Measurements from ENCODE around the gene KDM8. TPM values are rescaled to one million over a fixed set of nuclear protein-coding genes. Genes with fewer than 3 reads are reported as not detected.
"Not testable (repeated sequence)": the region's sequence is repeated elsewhere in the genome, so short reads cannot be mapped to it uniquely, and the experiment has no call there.

Gene KDM8
- total and polyA plus RNA-seq, 5 donors from 2014 or later: 2.8 to 14.7 (median 5.5) TPM

DNA sequence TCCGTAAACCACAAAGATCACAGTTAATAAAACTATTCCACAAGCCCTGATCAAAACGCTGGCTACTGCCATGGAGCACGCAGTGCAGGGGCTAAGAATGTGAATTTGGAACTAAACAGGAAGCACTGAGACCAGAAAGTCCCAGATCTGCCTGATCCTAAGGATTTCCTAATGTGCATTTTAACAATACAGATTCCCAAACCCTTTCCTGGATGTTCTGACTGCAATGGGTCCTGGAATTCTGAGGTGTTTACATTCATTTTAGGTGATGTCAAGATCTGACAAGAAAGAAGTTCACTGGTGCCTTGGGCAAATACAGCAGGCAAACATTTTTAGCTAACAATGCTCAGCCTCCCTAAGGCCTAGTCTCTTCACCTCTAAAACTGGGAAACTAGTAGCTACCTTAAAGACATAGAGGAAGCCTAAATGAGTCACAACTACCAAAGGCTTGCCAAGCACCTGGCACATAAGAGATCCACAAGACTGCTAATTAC lies 55.0 kb downstream of the KDM8 start:
- H3K27me3 ChIP-seq (ENCODE audit: control insufficient read depth, insufficient read depth, low read length): no peaks in the 10 kb centered on the region
- ATAC-seq (ENCODE audit: low read depth in 2 of 2) (peak; percentile 26 to 30), DNase-seq (peak in 1 of 3 donors; percentile 34)
- no peak overlapping the region for H3K4me3 ChIP-seq (ENCODE audit: low read depth, low read length)
- H3K9me3 Mint-ChIP-seq: no peaks in the 10 kb centered on the region
- no peaks in the 10 kb centered on the region for H3K27me3 Mint-ChIP-seq
- no peaks in the 10 kb centered on the region for H3K9me3 ChIP-seq (ENCODE audit: control insufficient read depth in 2 of 2, low read length in 2 of 2)
- H3K4me1 ChIP-seq (ENCODE audit: control insufficient read depth, insufficient read depth, low read length, poor library complexity, severe bottlenecking): peaks cover 15% of the 10 kb centered on the region
- H3K36me3 Mint-ChIP-seq: peaks cover 49% of the 10 kb centered on the region
- no peak overlapping the region for H3K27ac ChIP-seq (ENCODE audit: insufficient read depth, low read length, poor library complexity, severe bottlenecking)
- peaks cover 20% of the 10 kb centered on the region for H3K36me3 ChIP-seq (ENCODE audit: control insufficient read depth, insufficient read depth, low read length)
- H3K27ac Mint-ChIP-seq: no peak overlapping the region
- H3K4me3 Mint-ChIP-seq: peak overlapping the region in 1 of 4 donors; percentile 28
- H3K4me1 Mint-ChIP-seq: peaks cover 44 to 66% (median 48%) of the 10 kb centered on the region in 4 donors

DNA sequence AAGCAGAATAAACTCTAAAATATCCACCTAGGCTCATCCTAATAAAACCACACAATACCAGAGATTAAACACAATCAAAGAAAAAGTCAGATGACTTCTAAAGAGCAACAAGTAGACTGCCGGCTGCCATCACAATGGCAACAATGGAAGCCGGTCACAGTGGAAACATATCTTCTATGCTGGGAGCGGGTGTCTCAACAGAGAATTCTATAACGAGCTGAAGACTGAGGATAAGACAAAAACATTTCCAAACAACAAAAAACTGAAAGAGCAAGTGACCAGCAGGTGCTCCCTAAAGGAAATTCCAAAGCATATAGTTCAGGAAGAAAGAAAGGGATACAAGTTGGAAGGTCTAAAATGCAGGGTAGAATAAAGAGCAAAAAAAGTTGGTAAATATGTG lies 56.4 kb downstream of the KDM8 start:
- H3K4me1 ChIP-seq (ENCODE audit: control insufficient read depth, insufficient read depth, low read length, poor library complexity, severe bottlenecking): peaks cover under 1% of the 10 kb centered on the region
- H3K36me3 ChIP-seq (ENCODE audit: control insufficient read depth, insufficient read depth, low read length): peaks cover 20% of the 10 kb centered on the region
- no peak for DNase-seq
- Mint-ChIP-seq H3K27me3 (no peaks in the 10 kb centered on the region), H3K4me1 (peaks cover 37 to 65% (median 44%) of the 10 kb centered on the region in 4 donors), H3K27ac (peak overlapping the region in 2 of 3 donors; percentile 3 to 84), H3K36me3 (peaks cover 42% of the 10 kb centered on the region), H3K9me3 (peaks cover 0 to under 1% (median 0%) of the 10 kb centered on the region in 7 donors), H3K4me3 (no peak overlapping the region)
- H3K27me3 ChIP-seq (ENCODE audit: control insufficient read depth, insufficient read depth, low read length): no peaks in the 10 kb centered on the region
- no peak overlapping the region for H3K4me3 ChIP-seq (ENCODE audit: low read depth, low read length)
- no peaks in the 10 kb centered on the region for H3K9me3 ChIP-seq (ENCODE audit: control insufficient read depth in 2 of 2, low read length in 2 of 2)
- no peak for ATAC-seq (ENCODE audit: low read depth in 2 of 2)
- H3K27ac ChIP-seq (ENCODE audit: insufficient read depth, low read length, poor library complexity, severe bottlenecking): no peak overlapping the region

DNA sequence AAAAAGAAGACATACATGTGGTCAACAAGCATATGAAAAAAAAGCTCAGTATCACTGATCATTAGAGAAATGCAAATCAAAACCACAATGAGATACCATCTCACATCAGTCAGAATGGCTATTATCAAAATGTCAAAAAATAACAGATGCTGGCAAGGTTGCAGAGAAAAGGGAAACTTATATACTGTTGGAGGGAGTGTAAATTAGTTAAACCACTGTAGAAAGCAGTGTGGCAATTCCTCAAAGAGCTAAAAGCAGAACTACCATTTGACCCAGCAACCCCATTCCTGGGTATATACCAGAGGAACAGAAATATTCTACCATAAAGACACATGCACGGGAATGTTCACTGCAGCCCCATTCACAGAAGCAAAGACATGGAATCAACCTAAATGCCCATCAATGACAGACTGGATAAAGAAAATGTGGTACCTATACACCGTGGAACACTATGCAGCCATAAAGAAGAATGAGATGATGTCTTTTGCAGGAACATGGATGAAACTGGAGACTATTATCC lies 59.6 kb downstream of the KDM8 start:
- not testable (repeated sequence) for H3K9me3 Mint-ChIP-seq; H3K27me3 Mint-ChIP-seq; H3K9me3 ChIP-seq (ENCODE audit: control insufficient read depth in 2 of 2, low read length in 2 of 2); H3K27ac ChIP-seq (ENCODE audit: insufficient read depth, low read length, poor library complexity, severe bottlenecking); H3K4me3 ChIP-seq (ENCODE audit: low read depth, low read length); H3K4me1 ChIP-seq (ENCODE audit: control insufficient read depth, insufficient read depth, low read length, poor library complexity, severe bottlenecking); H3K27me3 ChIP-seq (ENCODE audit: control insufficient read depth, insufficient read depth, low read length); DNase-seq; H3K36me3 ChIP-seq (ENCODE audit: control insufficient read depth, insufficient read depth, low read length); ATAC-seq (ENCODE audit: low read depth in 2 of 2)
- peak overlapping the region in 1 of 4 donors; percentile 54 for H3K4me3 Mint-ChIP-seq
- peaks cover 38 to 68% (median 48%) of the 10 kb centered on the region in 4 donors for H3K4me1 Mint-ChIP-seq
- peak overlapping the region in 2 of 3 donors; percentile 59 to 70 for H3K27ac Mint-ChIP-seq
- peaks cover 22% of the 10 kb centered on the region for H3K36me3 Mint-ChIP-seq

DNA sequence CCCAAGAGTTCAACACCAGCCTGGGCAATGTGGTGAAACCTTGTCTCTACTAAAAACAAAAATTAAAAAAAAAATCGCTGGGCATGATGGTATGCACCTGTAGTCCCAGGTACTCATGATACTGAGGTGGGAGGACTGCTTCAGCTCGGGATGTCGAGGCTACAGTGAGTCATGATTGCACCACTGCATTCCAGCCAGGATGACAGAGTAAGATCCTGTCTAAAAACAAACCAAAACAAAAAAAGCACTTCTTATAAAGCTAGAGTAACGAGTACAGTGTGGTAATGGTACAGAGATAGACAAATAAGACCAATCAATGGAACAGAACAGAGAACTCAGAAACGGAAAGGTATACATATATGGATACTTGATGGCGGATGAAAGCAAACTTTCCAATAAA lies 60.8 kb downstream of the KDM8 start:
- Mint-ChIP-seq H3K27me3 (peaks cover 5% of the 10 kb centered on the region), H3K9me3 (peaks cover 0 to 1% (median 0%) of the 10 kb centered on the region in 7 donors), H3K27ac (peak overlapping the region in 1 of 3 donors; percentile 15), H3K4me3 (peak overlapping the region in 1 of 4 donors; percentile 80), H3K36me3 (peaks cover 18% of the 10 kb centered on the region), H3K4me1 (peaks cover 36 to 73% (median 50%) of the 10 kb centered on the region in 4 donors)
- H3K27me3 ChIP-seq (ENCODE audit: control insufficient read depth, insufficient read depth, low read length): no peaks in the 10 kb centered on the region
- no peaks in the 10 kb centered on the region for H3K9me3 ChIP-seq (ENCODE audit: control insufficient read depth in 2 of 2, low read length in 2 of 2)
- peaks cover 18% of the 10 kb centered on the region for H3K4me1 ChIP-seq (ENCODE audit: control insufficient read depth, insufficient read depth, low read length, poor library complexity, severe bottlenecking)
- H3K27ac ChIP-seq (ENCODE audit: insufficient read depth, low read length, poor library complexity, severe bottlenecking): no peak overlapping the region
- no peak overlapping the region for H3K4me3 ChIP-seq (ENCODE audit: low read depth, low read length)
- DNase-seq: no peak
- no peaks in the 10 kb centered on the region for H3K36me3 ChIP-seq (ENCODE audit: control insufficient read depth, insufficient read depth, low read length)
- ATAC-seq (ENCODE audit: low read depth in 2 of 2): no peak

DNA sequence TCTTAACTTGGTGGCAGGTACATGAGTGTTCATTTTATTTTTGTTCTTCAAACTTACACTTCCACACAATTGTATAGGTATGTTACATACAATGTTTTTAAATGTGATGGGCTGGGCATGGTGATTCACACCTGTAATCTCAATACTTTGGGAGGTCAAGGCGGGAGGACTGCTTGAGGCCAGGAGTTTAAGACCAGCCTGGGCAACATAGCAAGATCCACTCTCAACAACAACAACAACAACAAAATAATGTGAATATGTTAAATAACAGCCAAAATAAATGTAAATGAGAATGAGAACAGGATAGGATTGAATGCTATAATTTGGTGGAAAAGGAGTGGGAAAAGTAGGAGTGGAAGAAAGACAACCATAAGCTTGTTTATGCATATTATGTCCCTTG lies 62.7 kb downstream of the KDM8 start:
- no peaks in the 10 kb centered on the region for H3K36me3 ChIP-seq (ENCODE audit: control insufficient read depth, insufficient read depth, low read length)
- H3K36me3 Mint-ChIP-seq: peaks cover 11% of the 10 kb centered on the region
- no peak overlapping the region for H3K4me3 ChIP-seq (ENCODE audit: low read depth, low read length)
- no peaks in the 10 kb centered on the region for H3K27me3 ChIP-seq (ENCODE audit: control insufficient read depth, insufficient read depth, low read length)
- peaks cover 0 to 1% (median 0%) of the 10 kb centered on the region in 7 donors for H3K9me3 Mint-ChIP-seq
- peaks cover 19% of the 10 kb centered on the region for H3K4me1 ChIP-seq (ENCODE audit: control insufficient read depth, insufficient read depth, low read length, poor library complexity, severe bottlenecking)
- DNase-seq (no peak), ATAC-seq (ENCODE audit: low read depth in 2 of 2) (no peak)
- H3K4me1 Mint-ChIP-seq: peaks cover 28 to 70% (median 49%) of the 10 kb centered on the region in 4 donors
- H3K4me3 Mint-ChIP-seq: peak overlapping the region in 2 of 4 donors; percentile 24 to 80
- no peaks in the 10 kb centered on the region for H3K9me3 ChIP-seq (ENCODE audit: control insufficient read depth in 2 of 2, low read length in 2 of 2)
- H3K27me3 Mint-ChIP-seq: peaks cover 5% of the 10 kb centered on the region
- H3K27ac Mint-ChIP-seq: peak overlapping the region in 2 of 3 donors; percentile 4 to 95
- H3K27ac ChIP-seq (ENCODE audit: insufficient read depth, low read length, poor library complexity, severe bottlenecking): no peak overlapping the region

DNA sequence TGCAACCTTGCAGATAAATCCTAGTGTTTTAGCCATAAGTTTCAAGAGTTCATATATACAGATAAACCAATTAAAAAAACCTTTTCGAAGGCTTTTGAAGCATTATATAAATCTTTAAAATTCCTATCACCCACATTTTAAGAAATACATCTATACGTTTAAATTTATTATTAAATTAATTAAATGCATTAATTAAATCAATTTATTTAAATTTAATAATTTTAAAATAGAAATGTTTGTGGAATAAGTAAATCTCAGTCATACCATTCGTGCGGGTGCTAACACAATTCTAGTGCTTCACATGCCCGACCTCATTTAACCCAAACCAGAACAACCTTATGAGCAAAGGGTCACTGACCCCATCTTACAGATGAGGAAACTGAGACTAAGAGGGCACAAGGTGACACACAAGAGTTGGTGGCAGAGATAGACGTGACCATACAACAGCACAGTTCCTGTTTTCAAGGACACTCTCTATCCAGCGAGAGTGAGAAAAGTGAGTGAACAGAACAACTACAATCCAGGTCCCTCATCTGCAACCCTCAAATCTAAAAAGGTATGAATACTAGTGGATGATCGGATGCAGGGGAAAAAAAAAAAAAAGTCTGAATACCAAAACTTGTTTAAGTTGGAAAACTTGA lies 63.8 kb downstream of the KDM8 start:
- peaks cover 19% of the 10 kb centered on the region for H3K4me1 ChIP-seq (ENCODE audit: control insufficient read depth, insufficient read depth, low read length, poor library complexity, severe bottlenecking)
- ATAC-seq (ENCODE audit: low read depth in 2 of 2) (no peak), DNase-seq (no peak)
- Mint-ChIP-seq H3K9me3 (peaks cover 0 to 2% (median 0%) of the 10 kb centered on the region in 7 donors), H3K27ac (peak overlapping the region in 1 of 3 donors; percentile 98), H3K36me3 (peaks cover 7% of the 10 kb centered on the region), H3K4me3 (peak overlapping the region; percentile 97 to 99 (median 98)), H3K27me3 (peaks cover 11% of the 10 kb centered on the region), H3K4me1 (peaks cover 22 to 64% (median 48%) of the 10 kb centered on the region in 4 donors)
- H3K27me3 ChIP-seq (ENCODE audit: control insufficient read depth, insufficient read depth, low read length): no peaks in the 10 kb centered on the region
- H3K9me3 ChIP-seq (ENCODE audit: control insufficient read depth in 2 of 2, low read length in 2 of 2): no peaks in the 10 kb centered on the region
- no peak overlapping the region for H3K27ac ChIP-seq (ENCODE audit: insufficient read depth, low read length, poor library complexity, severe bottlenecking)
- H3K36me3 ChIP-seq (ENCODE audit: control insufficient read depth, insufficient read depth, low read length): no peaks in the 10 kb centered on the region
- H3K4me3 ChIP-seq (ENCODE audit: low read depth, low read length): peak overlapping the region; percentile 13

DNA sequence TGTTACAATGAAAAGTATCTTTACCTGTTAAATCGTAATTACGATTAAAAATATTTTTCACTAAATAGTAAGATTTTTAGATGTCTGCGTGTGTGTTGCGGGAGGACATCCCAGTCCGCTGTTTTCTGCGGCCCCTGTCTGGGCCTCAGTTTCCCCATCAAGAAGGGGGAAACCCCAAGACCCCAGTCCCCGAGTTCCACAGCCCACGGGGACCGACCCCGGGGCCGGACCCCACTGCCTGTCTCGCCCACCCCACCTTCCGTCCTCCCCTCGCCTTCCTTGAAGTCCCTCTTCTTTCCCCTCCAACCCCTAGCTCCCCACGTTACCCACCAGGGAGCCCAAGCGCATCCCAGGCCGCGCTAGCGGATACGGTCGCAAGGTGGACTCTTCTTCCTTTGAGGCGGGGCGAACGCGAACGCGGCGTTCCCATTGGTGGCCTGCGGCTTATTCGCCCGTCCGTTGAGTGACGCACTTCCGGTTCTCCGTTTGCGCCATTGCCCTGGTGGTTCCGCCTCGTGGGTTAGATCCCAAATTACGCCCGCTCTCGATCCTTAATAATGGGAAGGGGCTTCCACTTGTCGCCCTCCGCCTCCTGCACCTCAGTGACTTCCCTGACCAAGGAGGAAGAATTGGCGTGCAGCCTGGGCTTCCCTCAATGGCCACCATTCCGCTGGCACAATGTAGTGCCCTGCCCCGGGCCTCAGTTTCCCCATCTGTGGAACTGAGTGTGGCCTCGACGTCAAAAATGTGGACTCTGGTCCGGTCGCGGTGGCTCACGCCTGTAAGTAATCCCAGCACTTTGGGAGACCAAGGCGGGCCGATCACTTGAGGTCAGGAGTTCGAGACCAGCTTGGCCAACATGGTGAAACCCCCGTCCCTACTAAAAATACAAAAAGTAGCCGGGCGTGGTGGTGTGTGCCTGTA lies 65.3 kb downstream of the KDM8 start, which contains the start of gene NSMCE1:
Gene NSMCE1 (minus strand): TSS at position 397 of the 924 bp plus-strand sequence. CDS start 11,202 bp downstream, outside the sequence.
- no peaks in the 10 kb centered on the region for H3K36me3 Mint-ChIP-seq
- H3K36me3 ChIP-seq (ENCODE audit: control insufficient read depth, insufficient read depth, low read length): no peaks in the 10 kb centered on the region

More for the DNA sequence above, 65.3 kb downstream of the KDM8 start, which contains the start of gene NSMCE1:
- Histone ChIP-seq H3K4me1 (ENCODE audit: control insufficient read depth, insufficient read depth, low read length, poor library complexity, severe bottlenecking) (peaks cover 19% of the 10 kb centered on the region), H3K27me3 (ENCODE audit: control insufficient read depth, insufficient read depth, low read length) (no peaks in the 10 kb centered on the region), H3K4me3 (ENCODE audit: low read depth, low read length) (peak within 1 kb of the TSS; percentile 93), H3K27ac (ENCODE audit: insufficient read depth, low read length, poor library complexity, severe bottlenecking) (peak within 1 kb of the TSS; percentile 88), H3K9me3 (ENCODE audit: control insufficient read depth in 2 of 2, low read length in 2 of 2) (no peaks in the 10 kb centered on the region)
- ATAC-seq (ENCODE audit: low read depth in 2 of 2) (peak; percentile 97 to 98), DNase-seq (peak; percentile 93 to 97 (median 93))
- H3K4me3 Mint-ChIP-seq: peak within 1 kb of the TSS; percentile 97 to 99 (median 98)
- H3K4me1 Mint-ChIP-seq: peaks cover 9 to 58% (median 39%) of the 10 kb centered on the region in 4 donors
- H3K9me3 Mint-ChIP-seq: peaks cover 0 to 2% (median 0%) of the 10 kb centered on the region in 7 donors
- H3K27me3 Mint-ChIP-seq: peaks cover 19% of the 10 kb centered on the region
- H3K27ac Mint-ChIP-seq: peak within 1 kb of the TSS; percentile 96 to 99 (median 98)
